PC-3 (cell line): ENCODE results near the gene CSNK1D. TPM values are rescaled to one million over a fixed set of nuclear protein-coding genes. Genes with fewer than 3 reads are reported as not detected.

Experiments
- ATAC-seq: fragments of 200-7000 bp; cut with Tn5 transposase; 2 replicates; pipeline ENCODE4 v1.9.1; 2020; ENCODE audit warnings: mild to moderate bottlenecking, moderate library complexity
- BruUV-seq: library from RNA; stranded (reverse); fragments of 400-500 nt; replicated peaks from 2 replicates; lab custom pipeline; 2021; lab: Mats Ljungman, UMichigan
- CTCF ChIA-PET: fragments of 300-600 bp; sonication (Branson Sonifier 250); formaldehyde crosslinking; loops from one replicate; lab custom pipeline; 2022; ENCODE audit warnings: antibody characterized with exemption; lab: Charles Lee
- POLR2A ChIA-PET: fragments of 300-600 bp; sonication (Branson Sonifier 250); formaldehyde crosslinking; loops from one replicate; lab custom pipeline; 2022; ENCODE audit warnings: antibody characterized with exemption; ENCODE audit not compliant: unreplicated experiment; lab: Charles Lee
- DNase-seq: peaks from one replicate; pipeline ENCODE4 v3.0.0-alpha.2; 2015
- H2AFZ ChIP-seq: fragments of 300-600 bp; sonication (generic); 2 replicates; pipeline ENCODE4 v1.6.0; 2016; ENCODE audit warnings: antibody characterized with exemption, low read length
- H3F3A ChIP-seq: fragments of 300-600 bp; sonication (generic); one replicate; pipeline ENCODE4 v1.6.0; 2017; ENCODE audit warnings: antibody characterized with exemption, low read length, control low read depth, mild to moderate bottlenecking; ENCODE audit not compliant: unreplicated experiment
- H3K27ac ChIP-seq: fragments of 300-600 bp; sonication (generic); 2 replicates; pipeline ENCODE4 v1.5.1; 2016; ENCODE audit warnings: mild to moderate bottlenecking, low read length
- H3K27me3 ChIP-seq: fragments of 300-600 bp; sonication (generic); 2 replicates; pipeline ENCODE4 v1.6.1; 2016; ENCODE audit warnings: low read length, mixed read lengths
- H3K36me3 ChIP-seq: fragments of 300-600 bp; sonication (generic); 2 replicates; pipeline ENCODE4 v1.6.1; 2016; ENCODE audit warnings: low read depth, mixed run types, low read length, mixed read lengths
- H3K4me1 ChIP-seq: fragments of 300-600 bp; sonication (generic); 2 replicates; pipeline ENCODE4 v1.5.1; 2016; ENCODE audit warnings: low read length; ENCODE audit not compliant: insufficient read depth
- H3K4me2 ChIP-seq: fragments of 300-600 bp; sonication (generic); 2 replicates; pipeline ENCODE4 v1.6.0; 2016; ENCODE audit warnings: low read length
- H3K4me3 ChIP-seq: fragments of 300-600 bp; sonication (generic); 2 replicates; pipeline ENCODE4 v1.5.1; 2016; ENCODE audit warnings: mild to moderate bottlenecking, low read length, mixed read lengths
- H3K79me2 ChIP-seq: fragments of 300-600 bp; sonication (generic); 2 replicates; pipeline ENCODE4 v1.6.1; 2017; ENCODE audit warnings: low read length, mixed read lengths
- H3K9ac ChIP-seq: fragments of 300-600 bp; sonication (generic); 2 replicates; pipeline ENCODE4 v1.6.0; 2016; ENCODE audit warnings: mild to moderate bottlenecking, low read length
- H3K9me2 ChIP-seq: fragments of 300-600 bp; sonication (generic); replicated peaks from 2 replicates; pipeline ENCODE4 v1.6.1; 2016; ENCODE audit warnings: mixed run types, low read length, mixed read lengths
- H3K9me3 ChIP-seq: fragments of 300-600 bp; sonication (generic); 2 replicates; pipeline ENCODE4 v1.6.1; 2016; ENCODE audit warnings: low read length, mixed read lengths
- H4K20me1 ChIP-seq: fragments of 300-600 bp; sonication (generic); 2 replicates; pipeline ENCODE4 v1.6.1; 2016; ENCODE audit warnings: low read length, mixed read lengths
- EZH2 ChIP-seq: fragments of 300-600 bp; sonication (generic); IDR thresholded peaks from one replicate; pipeline ENCODE4 v1.6.1; 2017; ENCODE audit warnings: antibody characterized with exemption, mild to moderate bottlenecking, low read length; ENCODE audit not compliant: unreplicated experiment
- EZH2phosphoT487 ChIP-seq: fragments of 300-600 bp; sonication (generic); IDR thresholded peaks from 2 replicates; pipeline ENCODE4 v1.6.1; 2018; ENCODE audit warnings: mild to moderate bottlenecking, antibody characterized with exemption, low read length, borderline replicate concordance
- intact Hi-C: fragments of 100-400 bp; cut with micrococcal nuclease; formaldehyde crosslinking; loops from 2 replicates; pipeline ENCODE4 v1.9.0; 2023
- total RNA-seq: library from RNA; depleted of rRNA; stranded (reverse); fragments of >200 nt; gene quantifications from 2 replicates; pipeline ENCODE4 v1.2.3, GENCODE V29; 2014
- TF ChIP-seq, protein P1 (sequence below): fragments of 300-600 bp; sonication (generic); conservative IDR thresholded peaks from 2 replicates; pipeline ENCODE4 v1.5.1; 2017; ENCODE audit warnings: antibody characterized with exemption, low read depth, mild to moderate bottlenecking, low read length

Gene CSNK1D
- total RNA-seq, 1 experiment from 2014 or later, result 58.6 TPM

- BruUV-seq, result TSS peak; percentile 11
Measured at GRCh38 chr17:82243648-82244412, 29.7 kb downstream of the CSNK1D start.

GRCh38 chr17:82242977-82243647 lies 30.4 kb downstream of the CSNK1D start:
- H3K9ac ChIP-seq, result no peak overlapping the region
- TF ChIP-seq, protein P1, sequence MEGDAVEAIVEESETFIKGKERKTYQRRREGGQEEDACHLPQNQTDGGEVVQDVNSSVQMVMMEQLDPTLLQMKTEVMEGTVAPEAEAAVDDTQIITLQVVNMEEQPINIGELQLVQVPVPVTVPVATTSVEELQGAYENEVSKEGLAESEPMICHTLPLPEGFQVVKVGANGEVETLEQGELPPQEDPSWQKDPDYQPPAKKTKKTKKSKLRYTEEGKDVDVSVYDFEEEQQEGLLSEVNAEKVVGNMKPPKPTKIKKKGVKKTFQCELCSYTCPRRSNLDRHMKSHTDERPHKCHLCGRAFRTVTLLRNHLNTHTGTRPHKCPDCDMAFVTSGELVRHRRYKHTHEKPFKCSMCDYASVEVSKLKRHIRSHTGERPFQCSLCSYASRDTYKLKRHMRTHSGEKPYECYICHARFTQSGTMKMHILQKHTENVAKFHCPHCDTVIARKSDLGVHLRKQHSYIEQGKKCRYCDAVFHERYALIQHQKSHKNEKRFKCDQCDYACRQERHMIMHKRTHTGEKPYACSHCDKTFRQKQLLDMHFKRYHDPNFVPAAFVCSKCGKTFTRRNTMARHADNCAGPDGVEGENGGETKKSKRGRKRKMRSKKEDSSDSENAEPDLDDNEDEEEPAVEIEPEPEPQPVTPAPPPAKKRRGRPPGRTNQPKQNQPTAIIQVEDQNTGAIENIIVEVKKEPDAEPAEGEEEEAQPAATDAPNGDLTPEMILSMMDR, result no peak
- no peak for TF ChIP-seq EZH2phosphoT487
- TF ChIP-seq EZH2, result no peak
- H3K4me2 ChIP-seq, result no peak overlapping the region
- H3K79me2 ChIP-seq, result peaks cover 26% of the 10 kb centered on the region
- BruUV-seq, result TSS peak; percentile 5
- H2AFZ ChIP-seq, result no peak overlapping the region
- peaks cover 47% of the 10 kb centered on the region for H3K36me3 ChIP-seq
- POLR2A ChIA-PET, result no interaction called here
- no peaks in the 10 kb centered on the region for H3K9me2 ChIP-seq
- intact Hi-C loops, result loop anchor here (5.0 to 10.0 kb wide), 2 partner anchors 36 to 212 kb away; partner anchors contain the start of genes CYBC1 and NARF
- peaks cover 72% of the 10 kb centered on the region for H3F3A ChIP-seq
- H3K27me3 ChIP-seq, result no peaks in the 10 kb centered on the region
- DNase-seq (peak; percentile 54), ATAC-seq (no peak)
- H4K20me1 ChIP-seq, result peaks cover 31% of the 10 kb centered on the region
- H3K27ac ChIP-seq, result no peak overlapping the region
- no peaks in the 10 kb centered on the region for H3K9me3 ChIP-seq
- peaks cover 55% of the 10 kb centered on the region for H3K4me1 ChIP-seq
- CTCF ChIA-PET, result interaction anchor here (0.6 to 1.8 kb wide), 3 partner anchors 37 to 212 kb away, joined by 3 to 5 read pairs (median 3); no protein-coding TSS in a partner anchor
- no peak overlapping the region for H3K4me3 ChIP-seq

More at GRCh38 chr17:82243648-82244412, 29.7 kb downstream of the CSNK1D start:
- peaks cover 18% of the 10 kb centered on the region; the same call in 1 of the 2 replicates for H3K79me2 ChIP-seq
- H3K4me1 ChIP-seq, result peaks cover 51% of the 10 kb centered on the region
- H3K9me2 ChIP-seq, result no peaks in the 10 kb centered on the region
- ATAC-seq, result no peak
- ChIA-PET POLR2A (no interaction called here), CTCF (no interaction called here)
- no peak overlapping the region for H3K4me2 ChIP-seq
- peaks cover 66% of the 10 kb centered on the region for H3F3A ChIP-seq
- no peak overlapping the region for H3K27ac ChIP-seq
- TF ChIP-seq EZH2 (no peak), EZH2phosphoT487 (no peak)
- TF ChIP-seq, protein P1, result no peak
- no peak overlapping the region for H3K9ac ChIP-seq
- peak; percentile 33 for DNase-seq
- no peaks in the 10 kb centered on the region for H3K27me3 ChIP-seq
- intact Hi-C loops, result loop anchor here (2.0 to 10.0 kb wide), 3 partner anchors 37 to 211 kb away; partner anchors contain the start of genes CYBC1 and NARF
- peaks cover 24% of the 10 kb centered on the region for H4K20me1 ChIP-seq
- H3K36me3 ChIP-seq, result peaks cover 51% of the 10 kb centered on the region
- H3K9me3 ChIP-seq, result no peaks in the 10 kb centered on the region
- H3K4me3 ChIP-seq, result no peak overlapping the region
- no peak overlapping the region for H2AFZ ChIP-seq
